HG02678 (cell line): ENCODE data around the gene EPHA7.

Experiments
- ATAC-seq: cut with Tn5 transposase; IDR thresholded peaks from one replicate; pipeline ENCODE4 v1.9.1; 2021; ENCODE audit warnings: mild to moderate bottlenecking, moderate library complexity; ENCODE audit not compliant: unreplicated experiment

Gene EPHA7

GRCh38 chr6:93260881-93261280 lies 158.5 kb downstream of the EPHA7 start:
- no peak for ATAC-seq

- no peak for ATAC-seq
Measured at GRCh38 chr6:93259332-93259731, 160.0 kb downstream of the EPHA7 start.

- ATAC-seq = no peak
Measured at GRCh38 chr6:93252930-93253329, 166.4 kb downstream of the EPHA7 start.

GRCh38 chr6:93248631-93249030 lies 170.7 kb downstream of the EPHA7 start:
- ATAC-seq = no peak

- no peak for ATAC-seq
Measured at GRCh38 chr6:93243231-93243778, 176.1 kb downstream of the EPHA7 start.

- no peak for ATAC-seq
Measured at GRCh38 chr6:93242049-93242448, 177.3 kb downstream of the EPHA7 start.

GRCh38 chr6:93238632-93239031 lies 180.7 kb downstream of the EPHA7 start:
- ATAC-seq = no peak

- ATAC-seq = no peak
Measured at GRCh38 chr6:93235775-93236174, 183.6 kb downstream of the EPHA7 start.

- no peak for ATAC-seq
Measured at GRCh38 chr6:93226822-93227221, 192.5 kb downstream of the EPHA7 start.

- no peak for ATAC-seq
Measured at GRCh38 chr6:93222071-93222851, 197.1 kb downstream of the EPHA7 start.

- ATAC-seq = no peak
Measured at GRCh38 chr6:93219447-93219846, 199.9 kb downstream of the EPHA7 start.

- no peak for ATAC-seq
Measured at GRCh38 chr6:93218096-93218495, 201.3 kb downstream of the EPHA7 start.

- ATAC-seq = no peak
Measured at GRCh38 chr6:93213028-93213427, 206.3 kb downstream of the EPHA7 start.

GRCh38 chr6:93210908-93211307 lies 208.5 kb downstream of the EPHA7 start:
- ATAC-seq = no peak

GRCh38 chr6:93209358-93209757 lies 210.0 kb downstream of the EPHA7 start:
- no peak for ATAC-seq

GRCh38 chr6:93196406-93196970 lies 222.9 kb downstream of the EPHA7 start:
- no peak for ATAC-seq

- no peak for ATAC-seq
Measured at GRCh38 chr6:93194480-93194879, 224.9 kb downstream of the EPHA7 start.

GRCh38 chr6:93193868-93194267 lies 225.5 kb downstream of the EPHA7 start:
- ATAC-seq = no peak
